ENCODE data around the gene CCDC138.

DNA sequence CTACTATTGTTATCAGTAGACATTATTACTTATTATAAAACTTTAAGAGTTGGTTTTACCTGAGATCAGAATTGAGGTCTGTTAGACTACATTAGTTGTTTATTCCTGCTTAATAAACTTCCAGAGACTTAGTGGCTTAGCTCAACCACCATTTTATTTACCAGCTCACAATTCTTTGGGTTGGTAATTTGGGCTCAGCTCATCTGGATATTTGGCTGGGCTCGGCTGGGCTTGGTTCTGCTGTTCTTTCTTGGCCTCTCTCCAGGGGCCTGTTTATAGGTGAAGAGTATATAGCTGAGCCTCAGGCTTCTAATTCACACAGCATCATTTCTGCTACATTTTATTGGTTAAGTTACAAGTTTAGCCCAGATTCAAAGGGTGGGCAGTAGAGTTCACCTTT is 67.9 kb downstream of the CCDC138 start:
- TF ChIP-seq TCF4 (CRISPR knock-in tag; IDR thresholded peaks at IDR 0.05; ENCODE audit: borderline replicate concordance), result no peak
- TF ChIP-seq ZNF70 (CRISPR knock-in tag; IDR thresholded peaks at IDR 0.05), result no peak
- TF ChIP-seq ZC3H10 (CRISPR knock-in tag; IDR thresholded peaks at IDR 0.05), result no peak
- TF ChIP-seq ZFP30 (CRISPR knock-in tag; IDR thresholded peaks at IDR 0.05), result no peak

Data from SK-N-SH treated with all-trans-retinoic acid at 6 μM for 48 hours (cell line).